ENCODE results near the gene CIAO2B.

The CIAO2B gene

DNA sequence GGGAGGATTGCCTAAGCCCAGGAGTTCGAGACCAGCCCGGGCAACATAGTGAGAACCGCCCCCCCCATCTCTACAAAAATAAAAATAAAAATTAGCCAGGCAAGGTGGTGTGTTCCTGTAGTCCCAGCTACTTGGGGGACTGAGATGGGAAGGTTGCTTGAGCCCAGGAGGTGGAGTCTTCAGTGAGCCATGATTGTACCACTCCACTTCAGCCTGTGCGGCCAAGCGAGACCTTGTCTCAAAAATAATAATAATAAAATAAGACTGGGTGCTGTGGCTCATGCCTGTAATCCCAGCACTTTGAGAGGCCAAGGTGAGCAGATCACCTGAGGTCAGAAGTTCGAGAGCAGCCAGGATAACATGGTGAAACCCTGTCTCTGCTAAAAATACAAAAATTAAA is 42.4 kb downstream of the CIAO2B start:
- FAIRE-seq = no peak
- peak; percentile 66 for TF ChIP-seq PAX5 (IDR thresholded peaks at IDR 0.05; ENCODE audit: insufficient read depth, low read length, severe bottlenecking)
- TF ChIP-seq POLR2A (IDR thresholded peaks at IDR 0.05; ENCODE audit: low read depth, low read length) = no peak
- DNase-seq (ENCODE audit: insufficient read length, low spot score) = no peak

DNA sequence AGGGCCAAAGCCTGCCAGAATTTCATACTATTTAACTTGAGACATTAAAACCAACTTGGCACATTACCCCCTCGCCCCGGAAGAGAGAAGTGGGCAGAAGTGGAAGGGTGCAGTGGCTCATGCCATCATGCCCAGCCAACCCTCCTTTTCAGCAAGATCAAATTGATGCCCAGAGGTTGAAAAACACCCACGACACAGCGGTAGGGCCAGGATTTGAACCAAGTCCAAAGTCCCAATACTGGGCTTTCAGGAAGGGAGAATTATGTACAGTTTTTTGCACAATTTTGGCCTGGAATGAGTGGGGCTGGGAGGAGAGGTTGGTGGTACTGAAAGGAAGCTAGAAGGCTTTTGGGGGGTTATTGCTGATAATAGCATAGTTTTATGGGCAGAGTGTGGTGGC is 42.8 kb downstream of the CIAO2B start:
- FAIRE-seq (no peak), DNase-seq (ENCODE audit: insufficient read length, low spot score) (no peak)
- TF ChIP-seq TAF1 (IDR thresholded peaks at IDR 0.05; ENCODE audit: low read depth, low read length) = no peak
- TF ChIP-seq POLR2A (IDR thresholded peaks at IDR 0.05; ENCODE audit: low read depth, low read length) = no peak
- TF ChIP-seq POLR2AphosphoS5 (IDR thresholded peaks at IDR 0.05; ENCODE audit: low read depth, low read length) = no peak
- TF ChIP-seq PAX5 (IDR thresholded peaks at IDR 0.05; ENCODE audit: insufficient read depth, low read length, severe bottlenecking) = no peak
- no peak for TF ChIP-seq POU2F2 (IDR thresholded peaks at IDR 0.05; ENCODE audit: low read depth, low read length)
- TF ChIP-seq SPI1 (IDR thresholded peaks at IDR 0.05; ENCODE audit: low read depth, low read length) = no peak

DNA sequence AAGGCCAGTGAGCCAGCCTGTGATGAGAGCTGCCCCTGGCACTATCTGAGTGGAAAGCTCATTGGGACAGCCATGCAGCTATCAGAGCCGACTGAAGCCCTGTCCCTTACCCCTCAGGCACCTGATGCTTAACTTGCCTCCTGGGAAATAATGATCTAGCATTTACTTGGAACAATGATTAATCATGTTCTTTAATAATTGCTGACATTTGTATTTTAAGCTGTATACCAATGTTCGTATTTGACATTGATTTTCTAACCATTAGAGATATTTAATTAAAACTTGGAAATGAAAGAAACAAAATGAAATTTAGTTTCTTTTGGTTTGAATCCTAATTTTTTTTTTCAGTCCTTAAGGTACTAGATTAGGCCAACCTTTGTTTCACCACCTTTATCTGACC is 43.4 kb downstream of the CIAO2B start:
- no peak for FAIRE-seq
- no peak for TF ChIP-seq POLR2AphosphoS5 (IDR thresholded peaks at IDR 0.05; ENCODE audit: low read depth, low read length)
- no peak for TF ChIP-seq POLR2A (IDR thresholded peaks at IDR 0.05; ENCODE audit: low read depth, low read length)
- no peak for TF ChIP-seq SPI1 (IDR thresholded peaks at IDR 0.05; ENCODE audit: low read depth, low read length)
- no peak for TF ChIP-seq POU2F2 (IDR thresholded peaks at IDR 0.05; ENCODE audit: low read depth, low read length)
- TF ChIP-seq TAF1 (IDR thresholded peaks at IDR 0.05; ENCODE audit: low read depth, low read length) = no peak
- TF ChIP-seq PAX5 (IDR thresholded peaks at IDR 0.05; ENCODE audit: insufficient read depth, low read length, severe bottlenecking) = no peak
- no peak for DNase-seq (ENCODE audit: insufficient read length, low spot score)

DNA sequence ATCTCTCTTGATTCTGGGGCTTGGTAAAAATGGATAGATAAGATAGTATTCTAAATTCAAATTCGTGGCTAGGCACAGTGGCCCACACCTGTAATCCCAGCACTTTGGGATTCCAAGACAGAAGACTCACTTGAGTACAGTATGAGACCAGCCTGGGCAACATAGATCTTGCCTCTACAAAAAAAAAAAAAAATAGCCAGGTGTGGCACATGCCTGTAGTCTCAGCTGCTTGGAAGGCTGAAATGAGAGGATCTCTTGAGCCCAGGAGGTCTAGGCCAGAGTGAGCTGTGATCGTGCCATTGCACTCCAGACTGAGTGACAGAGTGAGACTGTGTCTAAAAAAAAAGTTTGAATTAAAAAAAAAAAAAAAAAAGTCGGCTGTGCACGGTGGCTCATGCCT is 44.6 kb downstream of the CIAO2B start:
- DNase-seq (ENCODE audit: insufficient read length, low spot score) (no peak), FAIRE-seq (no peak)
- TF ChIP-seq POLR2AphosphoS5 (IDR thresholded peaks at IDR 0.05; ENCODE audit: low read depth, low read length) (no peak), SPI1 (IDR thresholded peaks at IDR 0.05; ENCODE audit: low read depth, low read length) (no peak), TAF1 (IDR thresholded peaks at IDR 0.05; ENCODE audit: low read depth, low read length) (no peak), POU2F2 (IDR thresholded peaks at IDR 0.05; ENCODE audit: low read depth, low read length) (no peak), PAX5 (IDR thresholded peaks at IDR 0.05; ENCODE audit: insufficient read depth, low read length, severe bottlenecking) (no peak), POLR2A (IDR thresholded peaks at IDR 0.05; ENCODE audit: low read depth, low read length) (no peak)

DNA sequence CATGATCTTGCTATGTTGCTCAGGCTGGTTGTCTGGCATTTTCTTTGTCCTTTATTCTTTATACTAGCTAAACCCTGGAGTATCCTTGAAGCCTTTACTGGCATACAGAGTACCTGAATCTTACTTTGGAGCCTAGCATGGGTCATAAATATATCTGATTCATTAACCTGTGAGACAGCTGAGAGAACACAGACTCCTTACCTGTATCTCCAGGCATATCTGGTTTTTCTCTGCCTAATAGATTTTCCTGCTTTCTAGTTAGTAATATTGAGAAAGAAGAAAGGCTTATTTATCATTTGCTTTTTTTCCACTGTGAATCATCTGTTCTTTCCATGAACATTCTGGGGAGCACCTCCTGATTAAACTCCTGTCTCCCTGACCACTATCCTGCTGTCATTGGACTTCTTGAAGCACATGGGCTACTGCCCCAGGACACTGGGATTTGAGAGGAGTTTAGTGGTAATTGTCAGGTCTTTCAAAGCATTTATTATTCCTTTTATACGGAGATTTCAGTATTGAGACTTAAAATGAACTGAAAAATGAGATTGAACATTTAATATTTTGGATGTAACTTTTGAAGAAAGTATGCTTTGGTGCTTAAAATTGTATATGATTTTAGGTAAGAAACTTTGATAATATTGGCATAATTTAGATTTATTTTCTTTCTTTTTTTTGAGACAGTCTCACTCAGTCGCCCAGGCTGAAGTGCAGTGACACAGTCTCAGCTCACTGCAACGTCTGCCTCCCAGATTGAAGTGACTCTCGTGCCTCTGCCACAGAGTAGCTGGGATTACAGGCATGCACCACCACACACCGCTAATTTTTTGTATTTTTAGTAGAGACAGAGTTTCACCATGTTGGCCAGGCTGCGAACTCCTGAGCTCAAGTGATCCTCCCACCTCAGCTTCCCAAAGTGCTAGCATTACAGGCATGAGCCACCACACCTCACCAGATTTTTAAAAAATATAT is 45.3 kb downstream of the CIAO2B start:
- TF ChIP-seq PAX5 (IDR thresholded peaks at IDR 0.05; ENCODE audit: insufficient read depth, low read length, severe bottlenecking) (no peak), TAF1 (IDR thresholded peaks at IDR 0.05; ENCODE audit: low read depth, low read length) (no peak), SPI1 (IDR thresholded peaks at IDR 0.05; ENCODE audit: low read depth, low read length) (no peak), POLR2AphosphoS5 (IDR thresholded peaks at IDR 0.05; ENCODE audit: low read depth, low read length) (no peak), POU2F2 (IDR thresholded peaks at IDR 0.05; ENCODE audit: low read depth, low read length) (no peak), POLR2A (IDR thresholded peaks at IDR 0.05; ENCODE audit: low read depth, low read length) (no peak)
- FAIRE-seq (no peak), DNase-seq (ENCODE audit: insufficient read length, low spot score) (no peak)

DNA sequence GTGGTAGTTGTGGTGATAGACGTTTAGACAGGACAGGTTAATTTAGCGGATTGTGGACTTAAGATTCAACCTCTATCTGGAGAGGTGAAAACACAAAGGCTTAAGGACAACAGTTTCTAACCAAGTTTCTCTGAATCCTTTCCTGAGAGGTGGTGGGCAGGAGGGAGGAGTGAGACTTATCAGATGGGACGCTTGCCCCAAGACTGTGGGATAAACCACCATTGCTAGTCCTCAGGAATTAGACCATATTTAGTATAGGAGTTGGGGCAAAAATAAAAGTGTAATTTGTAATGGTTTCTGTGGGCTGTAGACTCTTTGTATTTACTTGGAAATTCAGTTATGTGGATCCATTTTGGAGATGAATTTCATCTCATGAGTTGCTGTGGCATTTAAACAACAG is 47.3 kb downstream of the CIAO2B start:
- DNase-seq (ENCODE audit: insufficient read length, low spot score) (no peak), FAIRE-seq (no peak)
- TF ChIP-seq PAX5 (IDR thresholded peaks at IDR 0.05; ENCODE audit: insufficient read depth, low read length, severe bottlenecking) (no peak), SPI1 (IDR thresholded peaks at IDR 0.05; ENCODE audit: low read depth, low read length) (no peak), POLR2A (IDR thresholded peaks at IDR 0.05; ENCODE audit: low read depth, low read length) (no peak), POU2F2 (IDR thresholded peaks at IDR 0.05; ENCODE audit: low read depth, low read length) (no peak), TAF1 (IDR thresholded peaks at IDR 0.05; ENCODE audit: low read depth, low read length) (no peak), POLR2AphosphoS5 (IDR thresholded peaks at IDR 0.05; ENCODE audit: low read depth, low read length) (no peak)

DNA sequence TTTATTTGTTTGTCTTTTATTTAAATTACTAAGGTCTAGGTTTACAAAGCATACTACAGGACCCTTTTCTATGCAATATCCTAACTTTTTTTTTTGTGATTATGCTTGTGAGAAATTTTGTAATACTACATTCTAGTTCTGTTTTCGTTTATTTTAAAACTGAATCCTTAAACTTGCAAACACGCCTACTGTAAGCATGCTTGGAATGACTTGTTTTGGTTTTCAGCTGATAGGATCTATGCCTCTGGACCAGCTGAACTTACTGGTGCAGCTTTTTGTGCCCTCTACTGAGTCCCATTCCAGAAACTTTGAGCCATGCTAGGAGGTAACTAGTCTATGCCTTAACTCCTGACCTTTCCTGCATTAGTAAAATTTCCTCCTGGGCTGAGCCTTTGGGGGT is 47.9 kb downstream of the CIAO2B start:
- FAIRE-seq = no peak
- TF ChIP-seq POLR2A (IDR thresholded peaks at IDR 0.05; ENCODE audit: low read depth, low read length) = no peak
- TF ChIP-seq SPI1 (IDR thresholded peaks at IDR 0.05; ENCODE audit: low read depth, low read length) = no peak
- DNase-seq (ENCODE audit: insufficient read length, low spot score) = no peak

DNA sequence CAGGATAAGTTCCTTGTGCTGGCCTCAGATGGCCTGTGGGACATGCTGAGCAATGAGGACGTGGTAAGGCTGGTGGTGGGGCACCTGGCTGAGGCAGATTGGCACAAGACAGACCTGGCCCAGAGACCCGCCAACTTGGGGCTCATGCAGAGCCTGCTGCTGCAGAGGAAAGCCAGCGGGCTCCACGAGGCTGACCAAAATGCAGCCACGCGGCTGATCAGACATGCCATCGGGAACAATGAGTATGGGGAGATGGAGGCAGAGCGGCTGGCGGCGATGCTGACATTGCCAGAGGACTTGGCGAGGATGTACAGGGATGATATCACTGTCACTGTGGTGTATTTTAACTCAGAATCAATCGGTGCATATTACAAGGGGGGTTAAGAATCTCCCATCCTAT is 48.7 kb downstream of the CIAO2B start:
- no peak for TF ChIP-seq SPI1 (IDR thresholded peaks at IDR 0.05; ENCODE audit: low read depth, low read length)
- no peak for TF ChIP-seq POLR2A (IDR thresholded peaks at IDR 0.05; ENCODE audit: low read depth, low read length)
- TF ChIP-seq TAF1 (IDR thresholded peaks at IDR 0.05; ENCODE audit: low read depth, low read length) = no peak
- TF ChIP-seq POLR2AphosphoS5 (IDR thresholded peaks at IDR 0.05; ENCODE audit: low read depth, low read length) = no peak
- no peak for TF ChIP-seq POU2F2 (IDR thresholded peaks at IDR 0.05; ENCODE audit: low read depth, low read length)
- TF ChIP-seq PAX5 (IDR thresholded peaks at IDR 0.05; ENCODE audit: insufficient read depth, low read length, severe bottlenecking) = no peak
- DNase-seq (ENCODE audit: insufficient read length, low spot score) (no peak), FAIRE-seq (no peak)

DNA sequence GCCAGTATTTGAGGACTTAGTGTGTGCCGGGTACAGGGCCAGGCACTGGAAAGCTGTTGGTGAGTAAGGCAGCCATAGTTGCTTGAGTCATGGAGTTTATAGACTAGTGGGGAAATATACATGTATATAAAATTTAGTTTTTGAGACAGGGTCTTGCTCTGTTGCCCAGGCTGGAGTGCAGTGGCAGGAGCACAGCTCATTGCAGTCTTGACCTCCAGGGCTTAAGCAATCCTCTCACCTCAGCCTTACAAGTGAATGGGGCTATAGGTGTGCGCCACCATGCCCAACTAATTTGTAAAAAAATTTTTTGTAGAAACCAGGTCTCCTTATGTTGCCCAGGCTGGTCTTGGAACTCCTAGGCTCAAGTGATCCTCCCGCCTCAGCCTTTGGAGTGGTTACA is 51.5 kb downstream of the CIAO2B start:
- DNase-seq (ENCODE audit: insufficient read length, low spot score) (no peak), FAIRE-seq (no peak)
- no peak for TF ChIP-seq POU2F2 (IDR thresholded peaks at IDR 0.05; ENCODE audit: low read depth, low read length)
- no peak for TF ChIP-seq TAF1 (IDR thresholded peaks at IDR 0.05; ENCODE audit: low read depth, low read length)
- TF ChIP-seq POLR2AphosphoS5 (IDR thresholded peaks at IDR 0.05; ENCODE audit: low read depth, low read length) = no peak
- no peak for TF ChIP-seq POLR2A (IDR thresholded peaks at IDR 0.05; ENCODE audit: low read depth, low read length)
- TF ChIP-seq PAX5 (IDR thresholded peaks at IDR 0.05; ENCODE audit: insufficient read depth, low read length, severe bottlenecking) = no peak
- no peak for TF ChIP-seq SPI1 (IDR thresholded peaks at IDR 0.05; ENCODE audit: low read depth, low read length)
